ENCODE data around the gene CYFIP1. TPM values are rescaled to one million over a fixed set of nuclear protein-coding genes. Genes with fewer than 3 reads are reported as not detected.

CYFIP1 gene
- total RNA-seq, 1 experiment from 2014 or later: 80.3 TPM

DNA sequence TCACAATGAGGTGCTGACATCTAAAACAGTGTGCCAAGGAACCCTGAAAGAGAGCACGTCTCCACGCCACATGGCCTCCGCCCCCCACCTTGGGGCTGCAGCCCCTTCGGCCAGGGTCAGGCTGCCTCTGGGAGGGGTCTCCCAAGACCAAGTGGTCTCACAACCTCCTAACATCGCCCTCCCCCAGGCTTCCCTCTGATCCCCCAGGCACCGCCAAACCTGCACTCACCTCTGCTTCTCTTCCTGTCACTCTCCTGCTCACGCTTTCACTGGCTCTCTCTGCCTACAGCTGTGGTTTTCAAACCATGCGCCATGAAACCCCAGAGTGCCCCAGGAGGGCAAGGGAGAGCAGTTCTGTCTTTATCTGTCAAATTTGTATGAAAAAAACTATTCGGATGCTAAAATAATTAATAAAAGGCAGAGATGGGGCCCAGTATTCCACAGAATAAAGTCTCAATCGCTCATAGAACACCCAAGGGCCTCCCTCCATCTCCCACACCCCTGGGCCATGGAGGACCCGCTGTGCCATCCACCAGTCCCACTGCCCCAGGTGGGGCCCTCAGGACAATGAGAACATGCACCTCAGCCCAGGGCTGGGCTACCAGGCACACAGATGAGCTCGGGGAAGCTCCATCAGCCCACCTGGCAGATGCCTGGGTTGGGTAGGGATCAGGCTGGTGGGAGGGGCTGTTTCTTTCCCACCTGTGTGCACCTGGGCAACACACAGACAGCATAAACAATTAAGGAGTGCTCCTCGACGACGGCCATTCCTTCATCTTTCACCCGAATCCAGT is 21.5 kb downstream of the CYFIP1 start:
- H3K4me1 ChIP-seq (ENCODE audit: insufficient read depth, low read length): no peaks in the 10 kb centered on the region
- no peaks in the 10 kb centered on the region for H3F3A ChIP-seq (ENCODE audit: low read length, unreplicated experiment)
- intact Hi-C loops (cut with micrococcal nuclease): no loop called here
- no peak overlapping the region for H3K4me2 ChIP-seq (ENCODE audit: low read length)
- peaks cover 94% of the 10 kb centered on the region for H3K79me2 ChIP-seq (ENCODE audit: low read length)
- no peak overlapping the region for H3K27ac ChIP-seq (ENCODE audit: low read length)
- no TSS peak for BruUV-seq (replicated peaks)
- H3K9ac ChIP-seq (ENCODE audit: low read length): no peak overlapping the region
- POLR2A ChIA-PET (ENCODE audit: unreplicated experiment): no interaction called here
- DNase-seq (no peak), ATAC-seq (no peak)
- no peaks in the 10 kb centered on the region for H3K36me3 ChIP-seq (ENCODE audit: low read depth, low read length)
- peaks cover 10% of the 10 kb centered on the region for H4K20me1 ChIP-seq (ENCODE audit: low read length)
- no peak overlapping the region for H2AFZ ChIP-seq (ENCODE audit: low read length)
- H3K9me3 ChIP-seq (ENCODE audit: low read length): no peaks in the 10 kb centered on the region
- no peak overlapping the region for H3K4me3 ChIP-seq (ENCODE audit: low read length)
- H3K9me2 ChIP-seq (replicated peaks; ENCODE audit: low read length): no peaks in the 10 kb centered on the region
- no peaks in the 10 kb centered on the region for H3K27me3 ChIP-seq (ENCODE audit: low read length)
- TF ChIP-seq CTCF (conservative IDR thresholded peaks at IDR 0.05; ENCODE audit: low read depth, low read length): no peak
- no peak for TF ChIP-seq EZH2 (IDR thresholded peaks at IDR 0.05; ENCODE audit: low read length, unreplicated experiment)
- CTCF ChIA-PET: no interaction called here

DNA sequence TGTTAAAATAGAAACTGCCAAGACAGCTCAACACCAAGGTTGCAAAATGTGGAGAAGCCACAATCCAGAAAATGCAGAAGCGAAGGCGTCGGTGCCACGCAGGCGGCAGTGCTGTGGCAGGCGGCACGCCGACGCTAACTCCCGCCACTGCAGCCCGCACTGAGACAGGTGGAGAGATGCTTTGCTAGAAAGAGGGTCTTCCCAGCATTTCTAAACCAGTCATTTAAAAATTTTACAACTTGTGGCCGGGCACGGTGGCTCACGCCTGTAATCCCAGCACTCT is 23.2 kb downstream of the CYFIP1 start:
- Histone ChIP-seq H3K9me2 (replicated peaks; ENCODE audit: low read length) (no peaks in the 10 kb centered on the region), H3K4me3 (ENCODE audit: low read length) (no peak overlapping the region), H3K27me3 (ENCODE audit: low read length) (no peaks in the 10 kb centered on the region), H3K9ac (ENCODE audit: low read length) (no peak overlapping the region), H3K27ac (ENCODE audit: low read length) (no peak overlapping the region), H3K4me2 (ENCODE audit: low read length) (no peak overlapping the region), H2AFZ (ENCODE audit: low read length) (no peak overlapping the region), H3F3A (ENCODE audit: low read length, unreplicated experiment) (no peaks in the 10 kb centered on the region), H3K9me3 (ENCODE audit: low read length) (no peaks in the 10 kb centered on the region), H3K79me2 (ENCODE audit: low read length) (peaks cover 91% of the 10 kb centered on the region), H3K36me3 (ENCODE audit: low read depth, low read length) (no peaks in the 10 kb centered on the region), H3K4me1 (ENCODE audit: insufficient read depth, low read length) (no peaks in the 10 kb centered on the region), H4K20me1 (ENCODE audit: low read length) (peaks cover 6% of the 10 kb centered on the region; the same call in 1 of the 2 replicates)
- POLR2A ChIA-PET (ENCODE audit: unreplicated experiment): no interaction called here
- intact Hi-C loops (cut with micrococcal nuclease): no loop called here
- CTCF ChIA-PET: no interaction called here
- TF ChIP-seq EZH2 (IDR thresholded peaks at IDR 0.05; ENCODE audit: low read length, unreplicated experiment) (no peak), EZH2phosphoT487 (IDR thresholded peaks at IDR 0.05; ENCODE audit: borderline replicate concordance, low read length) (no peak)
- no peak for DNase-seq
- no peak for ATAC-seq
- no TSS peak for BruUV-seq (replicated peaks)

GRCh38 chr15:22956257-22956977 is 23.8 kb downstream of the CYFIP1 start:
- no peak for TF ChIP-seq EZH2 (IDR thresholded peaks at IDR 0.05; ENCODE audit: low read length, unreplicated experiment)
- TF ChIP-seq CTCF (conservative IDR thresholded peaks at IDR 0.05; ENCODE audit: low read depth, low read length): no peak
- no peak for TF ChIP-seq EZH2phosphoT487 (IDR thresholded peaks at IDR 0.05; ENCODE audit: borderline replicate concordance, low read length)
- no peaks in the 10 kb centered on the region for H3K4me1 ChIP-seq (ENCODE audit: insufficient read depth, low read length)
- no TSS peak for BruUV-seq (replicated peaks)
- no peak overlapping the region for H3K9ac ChIP-seq (ENCODE audit: low read length)
- H3K9me2 ChIP-seq (replicated peaks; ENCODE audit: low read length): no peaks in the 10 kb centered on the region
- peaks cover 91% of the 10 kb centered on the region for H3K79me2 ChIP-seq (ENCODE audit: low read length)
- H3K36me3 ChIP-seq (ENCODE audit: low read depth, low read length): no peaks in the 10 kb centered on the region
- H2AFZ ChIP-seq (ENCODE audit: low read length): no peak overlapping the region
- DNase-seq: no peak
- no peak overlapping the region for H3K27ac ChIP-seq (ENCODE audit: low read length)
- H3F3A ChIP-seq (ENCODE audit: low read length, unreplicated experiment): no peaks in the 10 kb centered on the region
- intact Hi-C loops (cut with micrococcal nuclease): no loop called here
- ChIA-PET CTCF (no interaction called here), POLR2A (ENCODE audit: unreplicated experiment) (no interaction called here)
- peaks cover 6% of the 10 kb centered on the region; the same call in 1 of the 2 replicates for H4K20me1 ChIP-seq (ENCODE audit: low read length)
- H3K4me3 ChIP-seq (ENCODE audit: low read length): no peak overlapping the region
- H3K27me3 ChIP-seq (ENCODE audit: low read length): no peaks in the 10 kb centered on the region
- no peak overlapping the region for H3K4me2 ChIP-seq (ENCODE audit: low read length)
- no peak for ATAC-seq
- H3K9me3 ChIP-seq (ENCODE audit: low read length): no peaks in the 10 kb centered on the region

Data from PC-3 (cell line).